DMS153 treated with DMSO at 0.1 percent for 48 hours (cell line): ENCODE results near the gene DUSP16.

Experiments used
- DNase-seq: peaks from one replicate; lab custom pipeline; 2025; ENCODE audit not compliant: unreplicated experiment; lab: John Stamatoyannopoulos, UW

DUSP16 gene

GRCh38 chr12:12445882-12446181 lies 116.8 kb downstream of the DUSP16 start:
- no peak for DNase-seq

DNA sequence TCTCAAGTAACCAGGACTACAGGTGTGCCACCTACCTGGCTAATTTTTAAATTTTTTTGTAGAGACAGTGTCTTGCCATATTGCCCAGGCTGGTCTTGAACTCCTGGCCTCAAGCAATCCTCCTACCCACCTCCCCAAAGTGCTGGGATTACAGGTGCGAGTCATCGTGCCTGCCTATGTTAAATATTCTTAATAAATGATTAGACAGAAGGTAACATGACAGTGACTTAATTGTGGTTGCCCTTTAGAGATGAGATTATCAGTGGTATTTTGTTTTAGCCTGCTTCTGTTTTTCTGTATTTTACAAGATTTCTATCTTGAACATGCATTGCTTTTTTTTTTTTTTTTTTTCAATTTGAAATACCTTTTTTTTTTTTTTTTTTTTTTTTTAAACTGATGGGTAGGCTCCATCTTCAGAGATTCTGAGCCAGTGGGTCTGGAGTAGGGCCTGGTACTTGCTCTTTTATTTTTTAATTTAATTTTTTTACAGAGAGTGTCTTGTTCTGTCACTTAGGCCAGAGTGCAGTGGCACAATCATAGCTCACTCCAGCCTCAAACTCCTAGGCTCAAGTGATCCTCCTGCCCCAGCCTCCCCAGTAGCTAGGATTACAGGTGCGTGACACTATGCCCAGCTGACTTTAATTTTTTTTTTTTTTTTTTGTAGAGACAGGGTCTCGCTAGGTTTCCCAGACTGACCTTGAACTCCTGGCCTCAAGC lies 117.3 kb downstream of the DUSP16 start:
- DNase-seq, result no peak

DNA sequence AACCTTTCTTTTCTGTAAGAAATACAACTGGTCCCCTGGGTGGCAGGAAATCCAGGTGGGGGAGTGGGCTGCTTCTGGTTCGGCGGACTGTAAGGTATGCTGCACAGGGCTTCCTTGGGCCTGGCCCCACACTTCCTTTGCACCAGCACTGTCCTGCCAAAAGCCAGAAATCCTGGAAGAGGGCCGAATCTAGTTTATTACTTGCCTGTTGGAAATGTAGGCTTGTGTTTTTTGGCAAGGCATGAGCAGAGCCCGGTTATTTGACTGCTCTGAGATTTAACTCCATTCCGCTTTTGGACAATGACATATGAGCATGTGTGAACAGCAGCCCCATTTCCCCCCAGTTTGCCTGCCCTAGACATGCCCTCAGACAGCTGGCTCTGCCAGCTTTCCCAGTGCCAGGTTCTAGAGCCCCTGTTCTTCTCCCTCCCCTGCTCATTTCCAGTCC lies 119.2 kb downstream of the DUSP16 start:
- DNase-seq, result no peak

- no peak for DNase-seq
Observed at GRCh38 chr12:12442548-12443071, 120.1 kb downstream of the DUSP16 start.

- no peak for DNase-seq
Observed at GRCh38 chr12:12441843-12442461, 120.7 kb downstream of the DUSP16 start.

GRCh38 chr12:12441429-12441807 lies 121.2 kb downstream of the DUSP16 start:
- peak; percentile 47 for DNase-seq

DNA sequence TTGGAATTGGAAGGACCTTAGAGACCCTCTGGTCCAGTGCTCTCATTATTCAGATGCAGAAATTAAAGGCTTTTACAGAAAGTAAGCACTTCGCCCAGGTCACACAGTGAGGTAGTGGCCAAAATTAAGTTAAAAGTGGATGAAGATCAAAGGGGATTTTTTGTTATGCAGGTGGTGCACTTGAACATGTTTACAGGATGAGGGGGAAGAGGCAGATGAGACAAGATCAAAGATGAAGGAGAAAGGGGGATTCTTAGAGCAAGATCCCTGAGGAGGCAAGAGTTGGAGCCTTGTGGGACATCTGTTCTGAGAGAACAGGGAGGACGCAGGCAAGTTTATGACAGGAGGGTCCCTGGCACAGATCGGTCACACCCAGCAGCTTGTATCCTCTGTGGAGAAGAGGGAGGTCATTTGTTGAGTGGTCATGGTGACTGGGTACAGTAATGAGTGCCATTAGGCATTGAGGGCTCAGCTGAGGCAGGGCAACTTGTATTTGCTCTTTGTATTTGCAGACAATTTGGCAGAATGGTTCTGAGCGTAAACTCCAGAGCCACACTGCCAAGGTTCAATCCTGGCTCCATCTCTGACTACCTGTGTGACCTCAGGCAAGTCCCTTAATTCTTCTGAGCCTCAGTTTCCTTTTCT lies 121.8 kb downstream of the DUSP16 start:
- peak; percentile 47 for DNase-seq

DNA sequence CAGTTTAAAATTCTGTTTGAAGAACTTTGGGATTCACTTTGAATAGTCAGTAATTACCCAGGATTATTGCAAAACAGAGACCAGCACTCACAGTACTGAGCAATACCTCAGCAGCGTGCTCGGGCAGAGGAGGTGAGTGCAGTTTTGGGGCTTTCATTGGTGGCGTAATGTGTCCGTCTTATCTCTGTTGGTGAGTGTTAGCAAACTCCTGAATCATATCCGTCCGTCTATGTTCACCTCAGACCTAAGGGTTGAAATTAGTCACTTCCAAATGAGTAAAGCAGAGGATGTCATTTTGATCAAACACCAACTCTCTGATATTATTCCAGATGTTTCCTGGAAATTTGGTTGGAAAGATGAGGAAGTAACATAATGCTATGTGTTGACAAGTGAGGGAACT lies 123.0 kb downstream of the DUSP16 start:
- DNase-seq, result no peak

DNA sequence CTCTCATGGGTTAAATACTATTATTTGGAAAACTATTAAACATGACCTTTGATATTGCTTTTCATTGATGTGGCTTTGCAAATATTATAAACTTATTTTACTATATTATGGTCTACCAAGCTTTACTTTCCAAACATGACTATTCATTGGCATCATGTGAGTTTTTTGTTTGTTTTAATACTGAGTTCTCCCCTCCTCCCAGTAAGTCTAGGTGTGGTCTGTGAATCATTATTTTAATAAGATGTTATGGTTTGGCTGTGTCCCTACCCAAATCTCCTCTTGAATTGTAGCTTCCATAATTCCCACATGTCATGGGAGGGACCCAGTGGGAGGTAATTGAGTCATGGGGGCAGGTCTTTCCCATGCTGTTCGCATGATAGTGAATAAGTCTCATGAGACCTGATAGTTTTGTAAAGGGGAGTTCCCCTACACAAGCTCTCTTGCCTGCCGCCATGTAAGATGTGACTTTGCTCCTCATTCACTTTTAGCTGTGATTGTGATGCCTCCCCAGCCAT lies 125.8 kb downstream of the DUSP16 start:
- DNase-seq, result no peak

- DNase-seq, result no peak
Observed at GRCh38 chr12:12433203-12433731, 129.4 kb downstream of the DUSP16 start.

DNA sequence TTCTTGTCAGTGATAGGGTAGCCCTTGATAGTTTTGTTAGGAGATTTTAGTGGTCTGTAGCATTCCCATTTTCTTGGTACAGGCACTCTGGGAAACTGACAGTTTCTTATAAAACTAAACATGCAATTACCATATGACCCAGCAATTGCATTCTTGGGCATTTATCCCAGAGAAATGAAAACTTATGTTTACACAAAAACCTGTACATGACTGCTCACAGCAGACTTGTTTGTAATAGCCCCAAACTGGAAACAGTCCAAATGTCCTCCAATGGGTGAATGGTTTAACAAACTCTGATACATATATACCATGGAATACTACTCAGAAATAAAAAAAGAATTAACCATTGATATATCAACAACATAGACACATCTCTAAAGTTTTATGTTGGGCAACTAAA lies 130.3 kb downstream of the DUSP16 start:
- DNase-seq, result no peak

GRCh38 chr12:12428961-12429657 lies 133.6 kb downstream of the DUSP16 start:
- DNase-seq, result no peak

DNA sequence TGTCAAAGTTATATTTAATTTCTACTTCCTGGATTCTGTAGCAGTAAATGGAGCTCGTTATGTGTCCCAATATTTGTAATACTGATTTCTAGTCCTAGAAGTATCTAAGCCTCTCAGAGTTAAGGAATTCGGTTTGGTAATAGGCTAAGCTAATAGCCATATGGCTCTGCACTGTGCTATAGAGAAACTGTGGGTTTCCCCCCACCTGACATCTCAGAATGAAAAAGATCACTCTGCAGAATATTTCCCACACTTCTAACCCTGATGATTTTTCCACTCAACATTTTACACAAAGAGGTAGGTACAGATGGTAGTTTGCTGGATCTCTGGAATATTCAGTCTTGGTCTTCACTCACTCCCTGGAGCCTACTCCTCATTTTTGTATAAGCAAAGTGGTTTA lies 134.6 kb downstream of the DUSP16 start:
- no peak for DNase-seq

GRCh38 chr12:12427568-12427967 lies 135.1 kb downstream of the DUSP16 start:
- no peak for DNase-seq

GRCh38 chr12:12425616-12426015 lies 137.0 kb downstream of the DUSP16 start:
- no peak for DNase-seq

- no peak for DNase-seq
Observed at GRCh38 chr12:12425001-12425400, 137.7 kb downstream of the DUSP16 start.
